GM13977 (cell line): ENCODE measurements around the gene PIK3C2G.

Experiments used
- DNase-seq: peaks from one replicate; pipeline ENCODE4 v3.0.0; 2012; ENCODE audit warnings: low spot score
- in situ Hi-C: fragments of 300-500 bp; cut with MboI; formaldehyde crosslinking; loops from one replicate; pipeline ENCODE4 v1.12.0; 2022; ENCODE audit warnings: low sequenced_read_pairs, low pct_unique_long_range_greater_than_20kb, mixed read lengths, inconsistent platforms; ENCODE audit not compliant: unreplicated experiment
- TF ChIP-seq, protein P1 (sequence below): IDR thresholded peaks from 2 replicates; pipeline ENCODE4 v1.5.1; 2012; ENCODE audit warnings: mild to moderate bottlenecking, control low read depth; ENCODE audit not compliant: insufficient read depth; ENCODE audit errors: extremely low read depth, missing control alignments

Gene PIK3C2G

DNA sequence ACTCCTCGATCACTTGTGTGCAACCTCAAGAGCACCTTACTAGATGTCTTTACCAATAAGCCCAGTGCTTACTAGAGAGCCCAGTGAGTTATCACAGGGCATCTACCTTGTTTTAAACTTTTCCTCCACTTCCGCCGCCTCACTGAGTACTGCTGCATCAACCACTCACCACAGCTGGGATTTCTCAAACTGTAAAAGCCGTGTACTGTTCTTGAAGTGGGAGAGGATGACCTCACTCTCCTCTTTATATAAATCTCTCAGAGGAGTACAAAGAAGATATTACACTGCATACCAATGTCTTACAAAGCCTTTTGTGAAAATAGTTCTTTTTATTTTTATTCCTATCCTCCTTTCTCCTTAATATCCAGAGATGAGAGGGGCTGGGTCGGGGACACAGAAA is 382.4 kb downstream of the PIK3C2G start:
- in situ Hi-C loops = no loop called here
- DNase-seq = no peak
- TF ChIP-seq, protein P1, sequence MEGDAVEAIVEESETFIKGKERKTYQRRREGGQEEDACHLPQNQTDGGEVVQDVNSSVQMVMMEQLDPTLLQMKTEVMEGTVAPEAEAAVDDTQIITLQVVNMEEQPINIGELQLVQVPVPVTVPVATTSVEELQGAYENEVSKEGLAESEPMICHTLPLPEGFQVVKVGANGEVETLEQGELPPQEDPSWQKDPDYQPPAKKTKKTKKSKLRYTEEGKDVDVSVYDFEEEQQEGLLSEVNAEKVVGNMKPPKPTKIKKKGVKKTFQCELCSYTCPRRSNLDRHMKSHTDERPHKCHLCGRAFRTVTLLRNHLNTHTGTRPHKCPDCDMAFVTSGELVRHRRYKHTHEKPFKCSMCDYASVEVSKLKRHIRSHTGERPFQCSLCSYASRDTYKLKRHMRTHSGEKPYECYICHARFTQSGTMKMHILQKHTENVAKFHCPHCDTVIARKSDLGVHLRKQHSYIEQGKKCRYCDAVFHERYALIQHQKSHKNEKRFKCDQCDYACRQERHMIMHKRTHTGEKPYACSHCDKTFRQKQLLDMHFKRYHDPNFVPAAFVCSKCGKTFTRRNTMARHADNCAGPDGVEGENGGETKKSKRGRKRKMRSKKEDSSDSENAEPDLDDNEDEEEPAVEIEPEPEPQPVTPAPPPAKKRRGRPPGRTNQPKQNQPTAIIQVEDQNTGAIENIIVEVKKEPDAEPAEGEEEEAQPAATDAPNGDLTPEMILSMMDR = no peak

GRCh38 chr12:18644564-18644963 is 383.2 kb downstream of the PIK3C2G start:
- TF ChIP-seq, protein P1 = no peak
- in situ Hi-C loops = no loop called here
- no peak for DNase-seq

DNA sequence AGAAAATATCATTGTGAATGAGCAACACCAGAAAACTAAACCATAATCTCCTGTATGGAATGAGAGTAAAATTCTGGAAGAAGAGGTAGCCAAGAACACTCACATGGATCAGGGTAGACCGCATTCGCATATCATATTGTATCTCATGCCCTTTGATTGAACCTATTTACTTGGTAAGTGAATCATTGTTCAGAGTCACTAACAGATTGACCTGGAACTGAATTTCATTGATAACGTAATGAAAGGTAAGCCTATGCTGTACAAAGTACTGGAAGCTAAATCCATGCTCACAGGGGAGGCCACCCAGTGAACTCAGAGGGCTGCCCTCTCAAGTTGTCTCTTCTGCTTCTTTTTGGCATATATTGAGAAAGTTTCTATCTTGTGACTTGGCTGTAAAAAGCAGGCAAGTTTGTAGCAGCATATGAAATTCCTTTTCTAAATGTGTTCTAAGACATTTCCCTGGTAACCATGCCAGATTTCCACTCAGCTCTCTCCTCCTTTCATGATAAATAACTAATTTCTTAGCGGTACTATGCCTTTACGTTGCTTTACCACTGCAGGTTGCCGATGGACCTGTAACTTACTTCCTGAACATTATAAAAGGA is 385.1 kb downstream of the PIK3C2G start:
- in situ Hi-C loops = no loop called here
- no peak for DNase-seq
- TF ChIP-seq, protein P1 = no peak

DNA sequence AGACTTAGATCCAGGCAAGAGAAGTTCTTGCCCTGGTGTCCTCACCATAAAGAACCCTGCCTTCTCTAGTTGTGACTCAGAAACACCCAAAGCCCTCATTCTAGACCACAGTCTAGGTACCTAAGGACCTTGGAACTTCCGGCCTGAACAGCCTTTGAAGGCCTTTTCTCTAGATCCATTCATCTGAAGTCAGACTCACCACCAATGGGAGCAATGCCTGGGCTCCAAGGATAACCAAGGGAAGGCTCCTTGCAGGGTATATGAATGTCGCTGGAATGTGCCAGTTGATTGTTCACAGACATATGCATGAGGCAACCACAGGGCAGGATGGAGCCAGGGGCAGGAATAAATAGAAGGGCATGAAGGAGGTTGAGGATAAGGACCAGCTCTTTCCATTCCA is 390.2 kb downstream of the PIK3C2G start:
- DNase-seq = no peak
- TF ChIP-seq, protein P1 = no peak
- in situ Hi-C loops = no loop called here

DNA sequence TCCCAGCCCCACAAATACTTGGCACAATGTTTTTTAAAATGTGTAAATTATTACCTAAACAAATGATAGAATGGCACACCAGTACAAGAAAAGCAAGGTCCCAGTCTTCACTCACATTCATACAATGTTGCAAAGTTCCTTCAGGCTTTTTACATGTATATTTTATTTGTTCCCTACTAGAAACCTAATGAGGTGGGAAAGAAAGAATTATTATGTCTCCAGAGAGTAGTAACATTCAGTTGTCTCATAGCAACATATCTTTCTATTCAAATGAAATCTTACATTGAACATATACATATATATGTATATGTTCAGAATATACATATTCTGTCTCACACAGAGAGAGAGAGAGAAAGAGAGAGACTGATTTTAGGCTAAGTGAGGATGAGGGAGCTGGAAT is 391.3 kb downstream of the PIK3C2G start:
- TF ChIP-seq, protein P1 = no peak
- in situ Hi-C loops = no loop called here
- no peak for DNase-seq

DNA sequence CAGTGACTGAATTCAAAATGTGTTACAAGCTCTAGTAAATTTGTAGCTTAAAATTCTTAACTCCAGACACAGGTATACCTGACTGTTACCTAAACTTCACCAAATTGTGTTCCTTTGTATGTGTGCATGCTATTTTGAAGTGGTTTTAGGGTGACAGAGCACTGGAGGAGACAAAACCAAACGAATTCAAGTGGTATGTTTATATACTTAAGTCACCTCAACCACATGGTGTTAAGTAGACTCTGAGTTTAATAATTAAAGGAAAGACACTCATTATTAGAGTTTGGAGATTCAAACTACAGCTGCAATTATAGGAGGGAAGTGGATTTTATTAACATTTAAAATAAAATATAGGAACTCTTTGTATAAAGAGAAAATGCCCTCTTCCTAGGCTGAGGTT is 392.1 kb downstream of the PIK3C2G start:
- in situ Hi-C loops = no loop called here
- TF ChIP-seq, protein P1 = no peak
- no peak for DNase-seq
